ENCODE data around the gene THEMIS2. TPM values are rescaled to one million over a fixed set of nuclear protein-coding genes. Genes with fewer than 3 reads are reported as not detected.
A peak's percentile ranks its signal among the peaks of the same experiment; 100 is the strongest.

THEMIS2 gene
- total and polyA plus RNA-seq, 10 of the 15 experiments (the other 5 are each of a cell fraction or from before 2014, with no cell fraction given), result 9.1 to 114 (median 38.3) TPM

GRCh38 chr1:27868556-27868931, 3.8 kb upstream of the THEMIS2 start:
- 64% methylated on average over 11 of the region's 11 CpGs for WGBS (ENCODE audit: insufficient coverage, insufficient replicate concordance, low lambda C conversion rate, missing lambda C conversion rate)

More at GRCh38 chr1:27868556-27868931, 3.8 kb upstream of the THEMIS2 start:
- ATAC-seq (no peak), DNase-seq (ENCODE audit: low read depth, low spot score) (no peak), FAIRE-seq (no peak)
- in situ Hi-C loops (cut with MboI) (no loop called here), intact Hi-C loops (cut with micrococcal nuclease; ENCODE audit: unreplicated experiment) (loop anchor here (10.0 kb wide), 1 partner anchor 306 kb away; the partner anchor contains the start of gene PTAFR)
- TF ChIP-seq LARP7 (IDR thresholded peaks at IDR 0.05) (0 out of 2 replicates have a peak, but pooled peaks have one; percentile 9), CEBPB (IDR thresholded peaks at IDR 0.05; ENCODE audit: borderline replicate concordance in 1 of 2, low read depth in 2 of 2, low read length in 2 of 2) (no peak)
- TF ChIP-seq, protein P1, sequence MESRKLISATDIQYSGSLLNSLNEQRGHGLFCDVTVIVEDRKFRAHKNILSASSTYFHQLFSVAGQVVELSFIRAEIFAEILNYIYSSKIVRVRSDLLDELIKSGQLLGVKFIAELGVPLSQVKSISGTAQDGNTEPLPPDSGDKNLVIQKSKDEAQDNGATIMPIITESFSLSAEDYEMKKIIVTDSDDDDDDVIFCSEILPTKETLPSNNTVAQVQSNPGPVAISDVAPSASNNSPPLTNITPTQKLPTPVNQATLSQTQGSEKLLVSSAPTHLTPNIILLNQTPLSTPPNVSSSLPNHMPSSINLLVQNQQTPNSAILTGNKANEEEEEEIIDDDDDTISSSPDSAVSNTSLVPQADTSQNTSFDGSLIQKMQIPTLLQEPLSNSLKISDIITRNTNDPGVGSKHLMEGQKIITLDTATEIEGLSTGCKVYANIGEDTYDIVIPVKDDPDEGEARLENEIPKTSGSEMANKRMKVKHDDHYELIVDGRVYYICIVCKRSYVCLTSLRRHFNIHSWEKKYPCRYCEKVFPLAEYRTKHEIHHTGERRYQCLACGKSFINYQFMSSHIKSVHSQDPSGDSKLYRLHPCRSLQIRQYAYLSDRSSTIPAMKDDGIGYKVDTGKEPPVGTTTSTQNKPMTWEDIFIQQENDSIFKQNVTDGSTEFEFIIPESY (IDR thresholded peaks at IDR 0.05), result peak; percentile 49; the same call in 1 of the 2 replicates
- Histone ChIP-seq H2AFZ (ENCODE audit: control insufficient read depth, low read depth, low read length) (peak overlapping the region; percentile 94), H3K27ac (ENCODE audit: control insufficient read depth, insufficient read depth) (peak overlapping the region; percentile 80), H3K79me2 (ENCODE audit: control insufficient read depth, insufficient read depth, low read length) (peaks cover 12% of the 10 kb centered on the region), H3K4me1 (ENCODE audit: control insufficient read depth, insufficient read depth, low read length) (peaks cover 44% of the 10 kb centered on the region), H3K36me3 (ENCODE audit: control insufficient read depth in 2 of 2, insufficient read depth in 2 of 2, low read length in 1 of 2) (no peaks in the 10 kb centered on the region), H3K4me3 (0 out of 2 replicates have a peak overlapping the region, but pooled peaks have one; percentile 24), H4K20me1 (ENCODE audit: control insufficient read depth, insufficient read depth) (no peaks in the 10 kb centered on the region), H3K9ac (ENCODE audit: control insufficient read depth, insufficient read depth, low read length) (peak overlapping the region; percentile 56), H3K4me2 (ENCODE audit: control insufficient read depth, insufficient read depth) (peak overlapping the region; percentile 100), H3K27me3 (replicated peaks in 1 of 2; ENCODE audit: control insufficient read depth in 2 of 2, insufficient read depth in 2 of 2, low read length in 1 of 2) (no peaks in the 10 kb centered on the region), H3K9me3 (replicated peaks; ENCODE audit: control insufficient read depth, insufficient read depth, low read length) (no peaks in the 10 kb centered on the region; the same call in 2 of the 3 replicates)
- CTCF ChIA-PET, result interaction anchor here (0.8 to 0.9 kb wide), 2 partner anchors 22 to 71 kb away, joined by 3 read pairs; no protein-coding TSS in a partner anchor
- BruUV-seq (replicated peaks), result TSS peak; percentile 62
- SMC1A ChIA-PET (ENCODE audit: uncharacterized antibody, unreplicated experiment), result no interaction called here
- RAD21 ChIA-PET (ENCODE audit: unreplicated experiment), result interaction anchor here (1.6 to 2.6 kb wide), 2 partner anchors 15 to 22 kb away, joined by 9 to 12 read pairs; no protein-coding TSS in a partner anchor
- POLR2A ChIA-PET, result interaction anchor here (1.0 to 1.4 kb wide), 2 partner anchors 11 to 23 kb away, joined by 6 to 8 read pairs; no protein-coding TSS in a partner anchor

Measured in GM12878 (cell line).